ENCODE data around the gene CERS4.
"Not testable (repeated sequence)": the region's sequence is repeated elsewhere in the genome, so short reads cannot be mapped to it uniquely, and the experiment has no call there.

CERS4 gene, protein sequence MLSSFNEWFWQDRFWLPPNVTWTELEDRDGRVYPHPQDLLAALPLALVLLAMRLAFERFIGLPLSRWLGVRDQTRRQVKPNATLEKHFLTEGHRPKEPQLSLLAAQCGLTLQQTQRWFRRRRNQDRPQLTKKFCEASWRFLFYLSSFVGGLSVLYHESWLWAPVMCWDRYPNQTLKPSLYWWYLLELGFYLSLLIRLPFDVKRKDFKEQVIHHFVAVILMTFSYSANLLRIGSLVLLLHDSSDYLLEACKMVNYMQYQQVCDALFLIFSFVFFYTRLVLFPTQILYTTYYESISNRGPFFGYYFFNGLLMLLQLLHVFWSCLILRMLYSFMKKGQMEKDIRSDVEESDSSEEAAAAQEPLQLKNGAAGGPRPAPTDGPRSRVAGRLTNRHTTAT

DNA sequence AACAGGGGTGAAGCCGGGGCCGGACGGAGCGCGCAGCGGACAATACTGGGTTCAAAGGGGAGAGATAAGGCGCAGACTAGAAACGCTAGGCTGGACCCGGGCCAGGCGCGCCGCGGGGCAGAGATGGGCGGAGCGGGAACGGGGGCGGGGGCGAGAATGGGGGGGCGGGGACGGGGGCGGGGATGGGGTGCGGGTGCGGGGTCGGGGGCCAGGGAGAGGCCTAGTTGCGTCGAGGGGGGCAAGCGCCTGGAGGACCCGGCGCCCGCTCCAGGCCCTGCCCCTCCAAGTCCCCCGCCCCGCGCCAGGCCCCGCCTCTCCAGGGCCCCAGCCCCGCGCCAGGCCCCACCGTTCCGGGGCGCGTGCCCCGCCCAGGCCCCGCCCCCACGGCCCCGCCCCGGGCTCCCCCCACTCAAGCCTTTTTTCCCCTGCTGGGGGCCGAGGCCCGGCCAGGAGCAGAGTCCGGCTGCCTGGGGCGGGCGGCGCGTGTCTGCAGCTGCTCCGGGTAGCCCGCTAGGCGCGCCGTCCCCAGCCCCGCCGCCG lies at the start of gene CERS4:
Gene CERS4, plus strand, starts transcription at position 449 of the 540 bp plus-strand sequence. CDS start 41,707 bp downstream, outside the sequence.
- DNase-seq (ENCODE audit: low spot score), result peak; percentile 87
- FAIRE-seq, result no peak

DNA sequence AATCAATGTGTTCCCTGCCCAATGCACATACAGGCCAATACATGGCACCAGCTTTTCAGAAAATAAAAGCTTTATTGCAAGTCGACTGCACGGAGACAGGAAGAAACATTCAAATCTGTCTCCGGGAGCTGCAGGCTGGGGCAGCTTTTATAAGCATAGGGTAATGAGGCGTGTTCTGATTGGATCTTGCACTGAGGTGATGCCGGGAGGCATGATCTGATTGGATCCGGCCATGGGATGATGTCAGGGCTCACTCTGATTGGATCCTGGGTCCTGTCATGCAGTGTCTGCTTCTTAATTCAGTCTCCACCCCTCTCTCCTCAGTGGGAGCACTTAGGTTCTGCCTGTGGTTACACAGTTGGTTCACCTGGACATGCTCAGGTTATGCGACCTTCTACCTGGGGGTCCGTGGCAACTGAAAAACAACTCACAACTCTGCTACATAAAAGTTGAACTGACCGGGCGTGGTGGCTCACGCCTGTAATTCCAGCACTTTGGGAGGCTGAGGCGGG lies 48.0 kb upstream of the CERS4 start:
- FAIRE-seq (no peak), DNase-seq (ENCODE audit: low spot score) (no peak)

DNA sequence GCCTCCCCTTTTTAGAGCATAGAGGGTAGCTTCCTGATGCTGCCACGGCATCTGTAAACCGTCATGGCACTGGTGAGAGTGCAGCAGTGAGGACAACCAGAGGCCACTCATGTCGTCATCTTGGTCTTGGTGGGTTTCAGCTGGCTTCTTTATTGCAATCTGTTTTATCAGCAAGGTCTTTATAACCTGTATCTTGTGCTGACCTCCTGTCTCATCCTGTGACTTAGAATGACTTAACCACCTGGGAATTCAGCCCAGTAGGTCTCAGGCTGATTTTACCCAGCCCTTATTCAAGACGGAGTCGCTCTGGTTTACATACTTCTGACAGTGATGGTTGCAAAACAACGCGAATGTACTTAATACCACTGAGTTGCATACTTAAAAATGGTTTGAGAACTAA lies 45.4 kb upstream of the CERS4 start:
- no peak for DNase-seq (ENCODE audit: low spot score)

DNA sequence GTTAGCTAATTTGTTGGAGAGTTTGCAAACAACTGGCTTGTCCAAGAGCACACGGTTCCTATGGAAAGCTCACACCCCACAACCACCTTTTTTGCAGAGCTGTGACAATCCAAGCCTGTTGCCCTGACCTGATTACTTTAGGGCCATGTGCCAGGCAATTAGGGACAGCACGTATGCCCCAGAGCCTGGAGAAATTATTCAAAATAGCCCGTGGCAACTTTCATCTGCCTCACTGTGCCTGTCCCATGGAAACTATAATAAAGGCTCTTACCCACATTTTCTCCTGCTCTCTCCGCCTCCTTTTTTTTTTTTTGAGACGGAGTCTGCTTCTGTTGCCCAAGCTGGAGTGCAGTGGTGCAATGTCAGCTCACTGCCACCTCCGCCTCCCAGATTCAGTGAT lies 41.2 kb upstream of the CERS4 start:
- FAIRE-seq, result no peak
- DNase-seq (ENCODE audit: low spot score), result no peak

More for the DNA sequence above, 45.4 kb upstream of the CERS4 start:
- FAIRE-seq, result no peak

DNA sequence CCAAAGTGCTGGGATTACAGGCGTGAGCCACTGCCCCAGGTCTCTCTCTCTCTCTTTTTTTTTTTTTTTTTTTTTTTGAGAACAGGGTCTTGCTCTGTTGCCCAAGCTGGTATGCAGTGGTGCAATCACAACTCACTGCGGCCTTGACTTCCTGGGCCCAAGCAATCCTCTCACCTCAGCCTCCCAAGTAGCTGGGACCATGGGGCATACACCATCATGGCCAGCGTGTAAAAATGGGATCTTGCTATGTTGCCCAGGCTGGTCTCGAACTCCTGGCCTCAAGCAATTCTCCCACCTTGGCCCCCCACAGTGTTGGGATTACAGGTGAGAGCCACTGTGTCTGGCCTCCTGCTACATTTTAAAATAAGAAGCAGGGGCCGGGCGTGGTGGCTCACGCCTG lies 40.6 kb upstream of the CERS4 start:
- no peak for DNase-seq (ENCODE audit: low spot score)
- FAIRE-seq, result no peak

DNA sequence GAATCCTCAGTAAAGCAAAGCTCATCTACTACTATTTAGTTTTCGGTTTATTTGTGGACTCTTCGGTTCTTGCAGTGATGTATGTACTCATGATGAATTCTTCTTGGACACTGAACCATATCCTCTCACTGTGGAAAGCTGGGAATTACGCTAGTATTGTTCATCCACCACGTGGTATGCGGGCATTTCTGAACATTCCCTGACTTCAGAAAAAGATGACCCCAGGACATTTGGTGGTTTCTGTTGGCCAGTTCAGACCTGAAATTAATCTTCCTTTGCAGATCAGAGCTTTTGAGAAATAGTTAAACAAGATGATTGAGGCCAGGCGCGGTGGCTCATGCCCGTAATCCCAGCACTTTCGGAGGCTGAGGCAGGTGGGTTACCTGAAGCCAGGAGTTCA lies 34.5 kb upstream of the CERS4 start:
- no peak for DNase-seq (ENCODE audit: low spot score)

DNA sequence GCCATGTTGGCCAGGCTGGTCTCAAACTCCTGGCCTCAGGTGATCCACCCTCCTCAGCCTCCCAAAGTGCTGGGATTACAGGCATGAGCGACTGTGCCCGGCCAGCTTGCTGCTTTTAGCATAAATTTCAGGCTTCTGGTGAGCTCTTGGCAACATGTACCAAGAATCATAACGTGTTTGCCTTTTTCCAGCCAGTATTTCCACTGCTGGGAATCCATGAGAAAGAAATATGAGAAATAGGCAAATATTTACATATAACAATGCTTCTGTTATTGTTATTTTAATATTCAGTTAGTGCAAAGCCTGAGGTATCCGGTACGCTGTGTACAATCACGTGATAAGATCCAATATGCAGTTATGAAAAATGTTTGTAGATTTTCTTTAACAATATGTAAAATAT lies 29.2 kb upstream of the CERS4 start:
- FAIRE-seq (no peak), DNase-seq (ENCODE audit: low spot score) (no peak)

More for the DNA sequence above, 34.5 kb upstream of the CERS4 start:
- no peak for FAIRE-seq

DNA sequence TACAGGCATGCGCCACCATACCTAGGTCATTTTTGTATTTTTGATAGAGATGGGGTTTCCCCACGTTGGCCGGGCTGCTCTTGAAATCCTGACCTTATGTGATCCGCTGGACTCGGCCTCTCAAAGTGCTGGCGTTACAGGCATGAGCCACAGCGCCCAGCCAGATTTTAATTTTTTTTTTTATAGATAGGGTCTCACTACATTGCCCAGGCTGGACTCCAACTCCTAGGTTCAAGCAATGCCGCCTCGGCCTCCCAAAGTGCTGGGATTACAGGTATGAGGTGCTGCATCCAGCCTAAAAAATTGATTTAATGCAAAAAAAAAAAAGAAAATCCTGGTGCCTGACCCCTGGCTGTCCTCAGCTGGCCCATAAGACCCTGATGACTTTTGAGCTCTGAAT lies 24.9 kb upstream of the CERS4 start:
- no peak for FAIRE-seq
- no peak for DNase-seq (ENCODE audit: low spot score)

DNA sequence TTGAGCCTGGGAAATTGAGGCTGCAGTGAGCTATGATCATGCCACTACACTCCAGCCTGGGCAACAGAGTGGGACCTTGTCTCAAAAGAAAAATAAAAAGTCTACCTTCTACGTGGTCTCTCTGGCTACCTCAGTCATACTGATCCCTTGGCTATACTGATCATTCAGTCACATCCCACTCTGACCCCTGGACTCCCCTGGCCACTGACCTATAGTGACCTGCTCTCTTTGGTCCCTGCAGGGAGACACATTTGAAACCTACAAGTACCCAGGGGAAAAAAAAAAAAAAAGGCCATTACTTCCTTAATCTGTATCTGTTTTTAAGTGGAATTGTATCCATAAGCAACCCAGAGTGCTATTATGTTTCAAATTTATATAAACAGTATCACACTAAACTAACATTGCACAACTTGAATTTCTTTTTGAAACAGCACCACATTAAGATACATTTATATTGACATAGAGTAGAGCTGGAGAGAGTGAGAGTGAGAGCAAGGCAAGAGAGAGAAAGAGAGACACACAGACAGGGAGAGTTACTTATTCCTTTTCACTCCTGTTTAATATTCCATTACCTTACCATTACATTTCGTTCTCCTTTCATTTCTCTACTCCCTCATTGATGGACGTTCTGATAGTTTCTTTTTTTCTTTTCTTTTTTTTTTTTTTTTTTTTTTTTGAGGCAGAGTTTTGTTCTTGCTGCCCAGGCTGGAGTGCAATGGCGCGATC lies 23.7 kb upstream of the CERS4 start:
- FAIRE-seq, result no peak

DNA sequence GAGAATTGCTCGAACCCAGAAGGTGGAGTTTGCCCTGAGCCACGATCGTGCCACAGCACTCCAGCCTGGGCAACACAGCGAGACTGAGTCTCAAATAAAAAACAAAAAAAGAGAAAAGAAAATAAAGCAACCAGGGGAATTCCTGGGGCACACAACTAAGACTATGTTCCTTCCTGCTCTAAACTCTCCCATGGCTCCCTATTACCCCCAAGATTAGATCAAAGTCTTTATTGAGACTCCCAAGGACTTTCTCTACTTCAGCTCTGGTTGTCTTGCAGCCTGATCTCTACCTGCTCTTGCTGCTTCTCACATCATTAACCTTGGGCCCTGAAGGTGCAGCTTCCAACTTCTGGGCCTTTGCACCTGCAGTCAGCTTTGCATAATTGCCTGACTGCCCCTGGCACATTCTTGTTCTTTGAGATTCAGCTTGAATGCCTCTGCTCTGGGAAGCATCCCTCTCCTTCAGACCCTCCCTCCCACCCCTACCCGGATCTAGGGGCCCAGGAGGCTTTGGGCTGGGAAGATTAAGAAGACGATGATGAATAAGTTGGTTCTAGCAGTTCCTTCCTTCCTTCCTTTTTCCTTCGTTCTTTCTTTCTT lies 16.8 kb upstream of the CERS4 start:
- DNase-seq (ENCODE audit: low spot score) (no peak), FAIRE-seq (no peak)

More for the DNA sequence above, 23.7 kb upstream of the CERS4 start:
- no peak for DNase-seq (ENCODE audit: low spot score)

DNA sequence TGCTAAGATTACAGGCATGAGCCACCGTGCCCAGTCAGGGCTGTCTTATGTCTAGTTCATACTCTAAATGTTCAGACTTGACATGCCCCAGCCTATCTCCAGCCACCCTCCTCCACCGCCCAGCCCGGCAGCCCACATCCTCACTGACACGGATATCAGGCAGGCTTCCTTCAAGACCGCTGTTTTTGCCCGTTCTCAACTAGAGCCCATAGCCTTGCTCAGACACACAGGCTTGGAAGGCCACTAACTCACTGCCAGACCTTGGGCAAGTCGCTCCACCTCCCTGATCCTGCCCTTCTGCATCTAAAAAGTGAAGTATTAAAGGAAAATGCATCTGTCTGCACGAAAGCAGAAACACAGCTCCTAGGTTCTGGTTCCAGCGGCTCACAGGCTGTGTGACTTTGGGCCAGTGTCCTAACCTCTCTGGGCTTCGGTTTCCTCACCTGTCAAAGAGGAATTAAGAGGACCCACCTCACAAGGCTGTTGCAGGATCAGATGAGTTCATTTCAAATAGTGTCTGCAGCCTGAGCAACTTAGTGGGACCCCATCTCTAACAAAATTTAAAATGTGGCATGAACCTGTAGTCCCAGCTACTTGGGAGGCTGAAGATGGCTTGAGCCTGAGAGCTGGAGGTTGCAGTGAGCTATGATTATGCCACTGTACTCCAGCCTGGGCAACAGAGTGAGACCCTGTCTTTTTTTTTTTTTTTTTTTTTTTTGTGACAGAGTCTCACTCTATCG lies 14.5 kb upstream of the CERS4 start:
- FAIRE-seq, result no peak
- no peak for DNase-seq (ENCODE audit: low spot score)

DNA sequence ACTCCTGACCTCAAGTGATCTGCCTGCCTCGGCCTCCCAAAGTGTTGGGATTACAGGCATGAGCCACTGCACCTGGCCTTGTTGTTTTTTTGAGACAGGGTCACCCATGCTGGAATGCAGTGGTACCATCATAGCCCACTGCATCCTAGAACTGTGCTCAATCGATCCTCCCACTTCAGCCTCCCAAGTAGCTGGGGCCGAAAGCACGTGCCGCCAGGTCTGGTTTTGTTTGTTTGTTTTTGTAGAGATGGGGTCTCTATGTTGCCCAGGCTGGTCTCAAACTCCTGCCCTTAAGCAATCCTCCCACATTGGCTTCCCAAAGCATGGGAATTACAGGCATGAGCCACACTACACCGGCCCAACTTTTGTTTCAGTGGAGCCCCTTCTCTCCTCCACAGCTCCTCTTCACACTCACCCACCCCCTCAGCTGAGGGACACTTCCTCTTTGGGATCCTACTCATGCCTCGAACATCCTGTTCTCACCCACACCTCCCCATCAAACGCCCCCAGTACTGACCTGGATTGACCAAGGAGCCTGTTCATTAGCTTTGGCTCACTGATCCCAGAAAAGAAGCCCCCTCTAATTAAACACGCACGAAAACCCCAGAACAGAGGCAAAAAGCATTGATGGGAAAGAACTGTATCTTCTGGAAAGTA lies 12.8 kb upstream of the CERS4 start:
- DNase-seq (ENCODE audit: low spot score) (no peak), FAIRE-seq (no peak)

DNA sequence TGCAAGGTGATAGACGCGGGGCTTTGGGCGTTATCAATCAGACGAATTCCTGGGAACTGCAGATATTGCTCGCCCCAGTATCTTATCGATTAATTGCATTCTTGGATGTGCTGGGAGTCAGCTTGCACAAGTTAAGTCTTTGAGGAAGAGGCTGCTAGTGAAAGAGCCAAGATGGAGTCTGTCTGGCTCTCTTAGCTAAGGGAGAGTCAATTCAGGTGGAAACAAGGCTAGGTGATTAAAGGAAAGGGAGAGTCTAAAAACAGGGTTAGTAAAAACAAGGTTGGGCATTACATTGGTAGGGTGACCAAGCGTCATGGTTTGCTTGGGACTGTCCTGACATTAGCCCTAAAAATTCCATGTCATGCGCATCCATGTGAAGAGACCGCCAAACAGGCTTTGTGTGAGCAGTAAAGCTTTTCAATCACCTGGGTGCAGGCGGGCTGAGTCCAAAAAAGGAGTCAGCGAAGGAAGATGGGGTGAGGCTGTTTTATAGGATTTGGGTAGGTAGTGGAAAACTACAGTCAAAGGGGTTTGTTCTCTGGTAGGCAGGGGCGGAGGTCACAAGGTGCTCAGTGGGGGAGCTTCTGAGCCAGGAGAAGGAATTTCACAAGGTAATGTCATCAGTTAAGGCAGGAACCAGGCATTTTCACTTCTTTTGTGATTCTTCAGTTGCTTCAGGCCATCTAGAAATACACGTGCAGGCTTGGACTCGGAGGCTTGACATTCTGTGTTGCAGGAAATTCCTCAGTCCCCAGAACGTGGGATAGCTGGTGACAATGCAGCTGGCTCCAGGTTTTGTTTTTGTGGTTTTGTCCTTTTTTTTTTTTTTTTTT lies 5.7 kb upstream of the CERS4 start:
- FAIRE-seq, result not testable (repeated sequence)
- DNase-seq (ENCODE audit: low spot score), result peak; percentile 32

DNA sequence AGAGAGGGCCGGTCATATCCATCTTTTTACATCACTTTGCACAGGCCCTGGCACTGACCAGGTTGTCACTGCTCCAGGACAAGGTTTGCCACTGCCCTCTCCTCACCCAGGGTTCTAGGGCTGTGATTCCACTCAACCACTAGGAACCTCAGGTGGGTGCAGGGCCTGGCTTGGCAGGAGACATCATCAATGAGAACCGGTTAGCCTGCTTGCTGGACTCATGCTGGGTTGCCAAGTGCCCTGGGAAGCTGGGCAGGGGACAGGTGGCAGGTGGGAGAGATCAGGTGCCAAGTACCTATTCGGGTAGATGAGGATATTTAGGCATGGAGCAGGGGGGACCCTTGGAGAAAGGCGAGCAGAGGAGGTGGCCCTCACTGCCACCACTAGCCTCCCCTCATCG lies 4.2 kb upstream of the CERS4 start:
- FAIRE-seq, result no peak

DNA sequence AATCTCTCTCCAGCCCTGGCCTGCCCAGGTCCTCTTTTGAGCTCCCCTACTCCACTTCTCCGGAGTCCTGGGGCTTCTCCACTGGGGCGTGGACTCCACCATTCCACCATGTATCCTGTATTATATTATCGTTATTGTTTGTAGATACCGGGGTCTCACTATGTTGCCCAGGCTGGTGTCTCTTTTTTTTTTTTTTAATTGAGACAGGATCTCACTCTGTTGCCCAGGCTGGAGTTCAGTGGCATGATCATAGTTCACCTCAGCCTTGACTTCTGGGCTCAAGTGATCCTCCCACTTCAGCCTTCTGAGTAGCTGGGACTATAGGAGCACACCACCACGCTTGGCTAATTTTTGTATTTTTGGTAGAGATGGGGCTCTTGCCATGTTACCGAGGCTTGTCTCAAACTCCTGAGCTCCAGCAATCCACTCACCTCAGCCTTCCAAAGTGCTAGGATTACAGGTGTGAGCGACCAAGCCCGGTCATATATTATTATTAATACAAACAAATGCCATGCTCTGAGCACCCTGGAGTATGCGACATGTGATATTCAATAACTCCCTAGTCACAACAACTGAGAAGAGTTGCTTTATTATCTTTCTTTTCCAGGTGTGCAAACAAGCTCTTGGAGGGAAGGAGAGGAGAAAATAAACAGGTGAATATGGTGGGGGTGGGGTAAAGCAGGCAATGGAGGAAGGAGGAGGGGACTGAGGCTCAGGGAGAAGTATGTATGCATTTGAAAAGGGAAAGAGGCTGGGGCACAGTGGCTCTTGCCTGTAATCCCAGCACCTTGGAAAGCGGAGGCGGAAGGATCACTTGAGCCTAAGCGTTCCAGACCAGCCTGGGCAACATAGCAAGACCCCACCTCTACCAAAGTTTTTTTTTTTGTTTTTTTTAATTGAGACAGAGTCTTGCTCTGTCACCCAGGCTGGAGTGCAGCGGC lies 2.8 kb upstream of the CERS4 start:
- DNase-seq (ENCODE audit: low spot score) (no peak), FAIRE-seq (no peak)

More for the DNA sequence above, 4.2 kb upstream of the CERS4 start:
- DNase-seq (ENCODE audit: low spot score), result no peak

DNA sequence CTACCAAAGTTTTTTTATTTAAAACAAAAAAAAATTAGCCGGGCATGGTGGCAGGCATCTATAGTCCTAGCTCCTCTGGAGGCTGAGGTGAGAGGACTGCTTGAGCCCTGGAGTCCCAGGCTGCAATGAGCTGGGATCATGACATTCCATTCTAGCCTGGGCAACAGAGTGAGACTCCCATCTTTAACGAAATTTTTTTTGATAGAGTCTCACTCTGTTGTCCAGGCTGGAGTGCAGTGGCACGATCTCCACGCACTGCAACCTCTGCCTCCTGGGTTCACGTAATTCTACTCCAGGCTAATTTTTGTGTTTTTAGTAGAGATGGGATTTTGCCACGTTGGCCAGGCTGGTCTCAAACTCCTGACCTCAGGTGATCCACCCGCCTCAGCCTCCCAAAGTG lies 1.8 kb upstream of the CERS4 start:
- FAIRE-seq, result not testable (repeated sequence)

DNA sequence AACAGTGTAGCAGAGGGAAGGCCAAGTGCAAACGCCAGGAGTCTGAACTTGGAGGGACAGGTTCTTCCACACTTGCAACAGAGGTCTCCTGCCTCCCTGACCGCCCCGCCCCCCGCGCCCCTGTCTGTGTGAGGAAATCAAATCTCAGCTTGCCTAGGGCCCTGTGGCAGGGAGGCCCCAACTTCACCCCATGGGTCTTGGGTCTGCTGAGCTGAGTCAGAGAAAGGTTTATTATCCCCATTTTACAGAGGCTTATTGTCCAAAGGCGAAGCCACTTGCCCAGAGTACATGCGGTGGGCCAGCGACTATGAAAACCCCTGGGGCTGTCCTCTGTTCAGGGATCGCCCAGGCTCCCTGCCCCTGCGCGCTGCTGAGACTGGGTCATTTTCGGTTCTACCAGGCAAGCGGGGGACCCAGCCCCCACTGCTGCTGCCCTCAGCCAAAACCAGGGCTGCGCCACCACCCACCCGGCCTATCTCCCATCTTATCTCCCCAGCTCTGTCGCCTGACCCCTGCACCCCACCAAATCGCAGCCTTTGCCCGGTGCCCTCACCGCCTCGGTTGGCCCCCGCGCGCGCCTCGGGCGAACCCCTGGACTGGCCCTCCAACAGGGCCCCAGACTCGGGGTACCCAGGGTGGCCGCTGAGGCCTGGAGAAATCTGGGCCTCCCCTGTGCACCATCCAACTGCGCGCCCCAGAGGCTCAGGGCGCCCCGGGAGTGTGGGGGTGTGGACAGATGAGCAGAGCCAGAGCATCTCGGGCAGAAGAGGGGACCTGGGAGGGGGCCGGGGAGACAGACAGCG lies 850 bp upstream of the CERS4 start:
- no peak for FAIRE-seq
- no peak for DNase-seq (ENCODE audit: low spot score)

More for the DNA sequence above, 1.8 kb upstream of the CERS4 start:
- not testable (repeated sequence) for DNase-seq (ENCODE audit: low spot score)

All from urothelium cell line (cell line).